HG02970 (cell line): ENCODE measurements around the gene TMEM132D.
"Not testable (repeated sequence)": the region's sequence is repeated elsewhere in the genome, so short reads cannot be mapped to it uniquely, and the experiment has no call there.

Experiments used
- ATAC-seq: cut with Tn5 transposase; IDR thresholded peaks from one replicate; pipeline ENCODE4 v1.9.1; 2021; ENCODE audit warnings: mild to moderate bottlenecking, moderate library complexity, moderate number of reproducible peaks; ENCODE audit not compliant: unreplicated experiment, low FRiP score

TMEM132D gene

GRCh38 chr12:129903956-129904829 is at the start of gene TMEM132D:
TSS of gene TMEM132D (minus strand) at chr12:129904025.
- no peak for ATAC-seq

GRCh38 chr12:129949651-129950050 is 45.8 kb upstream of the TMEM132D start:
- no peak for ATAC-seq

DNA sequence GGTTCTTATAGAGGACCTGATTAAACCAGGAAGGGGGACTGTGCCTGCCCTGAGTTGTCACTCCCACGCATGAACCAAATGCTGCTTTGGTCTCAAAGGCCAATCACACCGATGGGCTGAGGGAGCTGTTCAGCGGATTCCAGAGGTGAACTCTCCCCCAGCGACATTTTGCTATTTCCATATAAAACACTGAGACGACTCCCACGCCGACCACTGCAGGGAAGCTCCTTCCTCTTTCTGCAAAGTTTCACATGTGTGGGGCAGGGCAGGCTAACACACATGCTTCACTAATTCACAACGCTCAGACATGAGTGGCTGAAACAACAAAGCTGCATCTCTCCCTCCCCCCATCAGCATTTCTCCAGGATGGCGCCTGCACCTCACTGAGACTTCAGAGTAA is 37.8 kb upstream of the TMEM132D start:
- ATAC-seq, result no peak

- no peak for ATAC-seq
Observed at GRCh38 chr12:129938089-129938488, 34.3 kb upstream of the TMEM132D start.

GRCh38 chr12:129937426-129937825 is 33.6 kb upstream of the TMEM132D start:
- ATAC-seq, result no peak

DNA sequence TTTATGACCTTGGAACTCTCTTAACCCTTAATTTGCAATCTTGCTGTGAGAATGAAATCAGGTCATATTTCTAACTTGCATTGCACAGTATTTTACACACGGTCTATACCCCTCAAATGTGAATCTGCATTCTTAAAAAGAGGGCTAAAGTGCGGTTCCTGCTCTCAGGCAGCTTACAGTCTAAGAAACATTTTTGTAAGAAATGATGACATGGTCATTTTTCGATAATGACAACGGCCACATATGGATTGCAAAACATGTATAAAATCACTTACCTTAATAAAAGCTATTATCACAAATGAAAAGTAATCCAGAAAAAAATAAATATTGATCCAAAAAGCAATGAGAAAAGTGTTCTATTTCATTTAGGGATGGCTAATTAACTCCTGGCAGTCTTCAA is 24.8 kb upstream of the TMEM132D start:
- no peak for ATAC-seq

DNA sequence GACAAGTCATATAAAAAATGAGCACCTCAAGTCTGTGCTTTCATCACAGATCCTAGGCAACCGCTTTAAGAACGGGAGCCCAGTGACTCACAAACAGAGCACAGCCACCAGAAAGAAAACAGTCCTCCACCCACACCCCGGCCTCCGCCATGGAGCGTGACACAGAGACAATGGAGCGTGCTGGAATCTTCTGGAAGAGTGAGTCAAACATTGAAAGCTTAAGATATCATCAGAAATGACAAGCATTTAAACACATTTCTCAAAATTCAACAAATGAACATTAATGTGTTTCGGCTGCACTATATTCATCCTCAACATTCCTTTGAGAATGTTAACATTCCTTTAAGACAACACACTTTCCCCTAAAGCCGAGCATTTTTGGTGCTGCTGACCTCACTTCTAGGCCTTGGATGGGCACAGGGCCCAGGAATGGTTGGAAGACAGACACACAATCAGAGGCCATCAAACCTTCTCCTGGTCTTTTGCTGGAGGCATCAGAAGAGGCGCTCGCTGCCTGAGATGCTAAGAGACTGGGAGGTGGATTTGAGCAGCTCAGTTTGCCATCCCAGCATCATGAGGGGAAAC is 23.6 kb upstream of the TMEM132D start:
- no peak for ATAC-seq

DNA sequence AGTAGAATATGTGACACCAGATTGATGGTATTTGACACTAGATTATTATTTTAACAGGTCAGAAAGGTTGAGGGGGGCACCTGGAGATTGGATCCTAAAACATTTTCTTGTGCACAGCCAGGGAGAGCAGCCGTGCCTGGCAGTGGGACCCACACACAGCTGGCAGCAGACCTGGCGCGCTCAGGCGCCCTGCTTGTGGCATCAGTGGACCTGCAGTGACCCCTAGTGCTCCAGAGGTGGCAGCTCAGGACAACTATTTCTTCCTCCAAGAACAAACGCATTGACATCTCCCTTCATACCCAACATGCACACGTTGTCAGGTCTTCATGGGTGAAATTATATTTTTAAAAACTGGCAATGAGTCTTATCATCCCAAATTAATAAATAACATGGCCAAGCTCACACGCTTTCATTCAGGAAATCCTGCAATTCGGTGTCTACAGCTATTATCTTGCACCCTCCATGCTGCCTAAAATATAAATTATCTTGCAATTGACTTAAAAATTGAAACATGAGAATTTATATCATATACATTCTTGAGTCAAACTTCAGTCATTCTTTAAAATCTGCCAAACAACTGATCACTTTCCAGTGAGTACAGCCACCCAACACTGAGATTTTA is 7.7 kb upstream of the TMEM132D start:
- ATAC-seq, result no peak

- ATAC-seq, result no peak
Observed at GRCh38 chr12:129909051-129910020, 5.5 kb upstream of the TMEM132D start.

- ATAC-seq, result no peak
Observed at GRCh38 chr12:129903092-129903945, 506 bp downstream of the TMEM132D start.

DNA sequence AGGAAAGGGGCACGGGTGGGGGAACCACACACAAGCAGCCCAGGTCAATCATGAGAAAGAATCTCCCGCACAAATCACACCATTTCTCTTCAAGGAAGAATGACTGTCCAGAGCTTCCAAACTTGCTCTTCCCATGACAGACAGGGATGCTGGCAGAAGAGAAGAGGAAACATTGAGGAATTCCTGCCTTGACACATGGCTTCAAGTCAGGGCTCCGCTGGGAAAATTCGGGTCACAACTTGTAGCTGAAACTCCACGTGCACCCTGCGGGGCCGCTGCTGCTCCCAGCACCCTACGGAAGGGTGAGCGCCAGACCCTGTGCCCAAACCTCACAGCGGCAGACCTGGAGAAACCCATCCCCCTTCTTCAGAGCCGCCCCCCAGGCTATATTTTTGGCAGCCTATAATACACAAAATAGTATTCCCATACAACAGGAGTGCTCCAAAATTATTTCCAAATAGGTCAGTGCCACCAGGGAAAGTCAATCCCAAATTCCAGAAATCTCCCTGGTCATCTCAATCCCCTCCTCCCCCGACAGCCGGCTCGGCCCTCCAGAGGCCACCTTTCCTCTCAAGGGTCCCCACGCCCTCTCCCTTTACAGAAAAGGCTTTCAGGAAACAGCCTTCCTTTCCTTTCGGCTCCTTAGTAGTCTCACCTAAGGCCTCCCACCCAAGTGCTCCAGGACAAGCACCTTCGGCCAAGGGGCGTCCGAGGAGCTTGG is 1.3 kb downstream of the TMEM132D start:
- ATAC-seq, result no peak

- no peak for ATAC-seq
Observed at GRCh38 chr12:129901254-129901653, 2.6 kb downstream of the TMEM132D start.

GRCh38 chr12:129900306-129900705 is 3.5 kb downstream of the TMEM132D start:
- no peak for ATAC-seq

GRCh38 chr12:129899045-129899444 is 4.8 kb downstream of the TMEM132D start:
- not testable (repeated sequence) for ATAC-seq

GRCh38 chr12:129893691-129894090 is 10.1 kb downstream of the TMEM132D start:
- ATAC-seq, result no peak

- no peak for ATAC-seq
Observed at GRCh38 chr12:129887101-129887500, 16.7 kb downstream of the TMEM132D start.

- ATAC-seq, result no peak
Observed at GRCh38 chr12:129886541-129886940, 17.3 kb downstream of the TMEM132D start.

GRCh38 chr12:129885287-129885686 is 18.5 kb downstream of the TMEM132D start:
- no peak for ATAC-seq

GRCh38 chr12:129877411-129877810 is 26.4 kb downstream of the TMEM132D start:
- no peak for ATAC-seq
